HG03039 (cell line): ENCODE measurements around the gene BOD1L1.
"Not testable (repeated sequence)": the region's sequence is repeated elsewhere in the genome, so short reads cannot be mapped to it uniquely, and the experiment has no call there.

Experiments
- ATAC-seq: cut with Tn5 transposase; IDR thresholded peaks from one replicate; pipeline ENCODE4 v1.9.1; 2021; ENCODE audit warnings: mild to moderate bottlenecking, moderate library complexity; ENCODE audit not compliant: unreplicated experiment

BOD1L1 gene

GRCh38 chr4:13560111-13560510 lies 67.4 kb downstream of the BOD1L1 start:
- not testable (repeated sequence) for ATAC-seq

- ATAC-seq: no peak
Measured at GRCh38 chr4:13559413-13559812, 68.1 kb downstream of the BOD1L1 start.

GRCh38 chr4:13558881-13559280 lies 68.6 kb downstream of the BOD1L1 start:
- no peak for ATAC-seq

- no peak for ATAC-seq
Measured at GRCh38 chr4:13555325-13555724, 72.2 kb downstream of the BOD1L1 start.

- no peak for ATAC-seq
Measured at GRCh38 chr4:13553081-13553480, 74.4 kb downstream of the BOD1L1 start.

GRCh38 chr4:13548984-13549546 lies 78.5 kb downstream of the BOD1L1 start:
- peak; percentile 68 for ATAC-seq

GRCh38 chr4:13548059-13548983 lies 79.2 kb downstream of the BOD1L1 start:
- peak; percentile 1 for ATAC-seq

- ATAC-seq: no peak
Measured at GRCh38 chr4:13547485-13548041, 80.0 kb downstream of the BOD1L1 start.

- no peak for ATAC-seq
Measured at GRCh38 chr4:13546941-13547484, 80.5 kb downstream of the BOD1L1 start.

GRCh38 chr4:13546142-13546940 lies 81.2 kb downstream of the BOD1L1 start:
- no peak for ATAC-seq

GRCh38 chr4:13545394-13545808 lies 82.1 kb downstream of the BOD1L1 start:
- no peak for ATAC-seq

- peak; percentile 67 for ATAC-seq
Measured at GRCh38 chr4:13544606-13545393, 82.7 kb downstream of the BOD1L1 start.

- ATAC-seq: no peak
Measured at GRCh38 chr4:13543839-13544605, 83.5 kb downstream of the BOD1L1 start, which contains the start of gene NKX3-2. NKX3-2 (minus strand) TSS chr4:13544508; CDS start chr4:13544414, 94 bp downstream.

- no peak for ATAC-seq
Measured at GRCh38 chr4:13543032-13543838, 84.3 kb downstream of the BOD1L1 start.

GRCh38 chr4:13542577-13543031 lies 84.9 kb downstream of the BOD1L1 start:
- no peak for ATAC-seq

- ATAC-seq: no peak
Measured at GRCh38 chr4:13541720-13542576, 85.6 kb downstream of the BOD1L1 start.

- no peak for ATAC-seq
Measured at GRCh38 chr4:13541176-13541604, 86.3 kb downstream of the BOD1L1 start.
